ENCODE data around the gene RBMX2.

- TF ChIP-seq CTCF (conservative IDR thresholded peaks at IDR 0.05; ENCODE audit: low read length) (no peak), EZH2phosphoT487 (IDR thresholded peaks at IDR 0.05; ENCODE audit: borderline replicate concordance, low read depth, low read length) (no peak)
Measured at GRCh38 chrX:130414800-130415199, 13.0 kb downstream of the RBMX2 start.

Data from OCI-LY7 (cell line).